Sigmoid colon (tissue), 4 donors: ENCODE results near the gene AIG1.

Source experiments
- POLR2AphosphoS5 ChIP-seq, 4 donors: sonication (generic); formaldehyde crosslinking; IDR thresholded peaks; one replicate each; pipeline ENCODE4 v1.6.1; 2017; ENCODE audit warnings: antibody characterized with exemption in 4 of 4
- TF ChIP-seq, protein P1 (sequence below), 4 experiments: fragments of 450-650 bp in 3 of 4; fragments of 200-600 bp in 1 of 4; IDR thresholded peaks; one replicate each; pipeline ENCODE4 v1.5.1; 2016 to 2019; ENCODE audit warnings: antibody characterized with exemption in 4 of 4, mild to moderate bottlenecking in 3 of 4, moderate library complexity in 2 of 4

DNA sequence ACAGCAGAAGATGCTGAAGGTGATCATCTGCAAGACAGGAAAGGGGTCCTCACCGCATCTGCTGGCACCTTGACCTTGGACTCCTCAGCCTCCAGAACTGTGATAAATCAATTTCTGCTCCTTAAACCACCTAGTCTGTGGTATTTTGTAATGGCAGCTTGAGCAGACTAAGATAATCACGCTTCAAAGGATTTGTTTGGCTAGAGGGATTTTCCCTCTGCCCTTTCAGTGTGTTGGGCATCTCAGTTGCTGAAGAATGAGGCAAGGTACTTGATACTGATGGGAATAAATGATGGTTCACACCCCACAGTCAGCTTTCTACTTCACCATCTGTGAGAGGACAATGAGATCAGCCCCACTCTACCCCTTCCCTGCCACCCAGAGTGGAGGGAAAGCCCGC is 329.6 kb downstream of the AIG1 start:
- TF ChIP-seq, protein P1, sequence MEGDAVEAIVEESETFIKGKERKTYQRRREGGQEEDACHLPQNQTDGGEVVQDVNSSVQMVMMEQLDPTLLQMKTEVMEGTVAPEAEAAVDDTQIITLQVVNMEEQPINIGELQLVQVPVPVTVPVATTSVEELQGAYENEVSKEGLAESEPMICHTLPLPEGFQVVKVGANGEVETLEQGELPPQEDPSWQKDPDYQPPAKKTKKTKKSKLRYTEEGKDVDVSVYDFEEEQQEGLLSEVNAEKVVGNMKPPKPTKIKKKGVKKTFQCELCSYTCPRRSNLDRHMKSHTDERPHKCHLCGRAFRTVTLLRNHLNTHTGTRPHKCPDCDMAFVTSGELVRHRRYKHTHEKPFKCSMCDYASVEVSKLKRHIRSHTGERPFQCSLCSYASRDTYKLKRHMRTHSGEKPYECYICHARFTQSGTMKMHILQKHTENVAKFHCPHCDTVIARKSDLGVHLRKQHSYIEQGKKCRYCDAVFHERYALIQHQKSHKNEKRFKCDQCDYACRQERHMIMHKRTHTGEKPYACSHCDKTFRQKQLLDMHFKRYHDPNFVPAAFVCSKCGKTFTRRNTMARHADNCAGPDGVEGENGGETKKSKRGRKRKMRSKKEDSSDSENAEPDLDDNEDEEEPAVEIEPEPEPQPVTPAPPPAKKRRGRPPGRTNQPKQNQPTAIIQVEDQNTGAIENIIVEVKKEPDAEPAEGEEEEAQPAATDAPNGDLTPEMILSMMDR (IDR thresholded peaks at IDR 0.05), result no peak
- TF ChIP-seq POLR2AphosphoS5 (IDR thresholded peaks at IDR 0.05), result no peak
